H9 (cell line): ENCODE measurements around the gene GABBR2. TPM values are rescaled to one million over a fixed set of nuclear protein-coding genes. Genes with fewer than 3 reads are reported as not detected.

Source experiments
- DNase-seq: peaks from one replicate; pipeline ENCODE4 v3.0.0-alpha.2; 2017
- H2AFZ ChIP-seq: one replicate; pipeline ENCODE4 v1.6.1; 2013; ENCODE audit warnings: mild to moderate bottlenecking, low read length, control low read depth, moderate library complexity
- H2AK5ac ChIP-seq: 2 replicates; pipeline ENCODE4 v1.6.1; 2013; ENCODE audit warnings: low read length, control low read depth, mixed read lengths; ENCODE audit not compliant: insufficient read length
- H2BK120ac ChIP-seq: one replicate; pipeline ENCODE4 v1.6.1; 2013; ENCODE audit warnings: low read depth, mild to moderate bottlenecking, low read length, control low read depth, inconsistent platforms; ENCODE audit not compliant: poor library complexity, severe bottlenecking
- H2BK12ac ChIP-seq: 2 replicates; pipeline ENCODE4 v1.6.1; 2013; ENCODE audit warnings: low read length, control low read depth, mixed read lengths, low read depth; ENCODE audit not compliant: insufficient read length
- H2BK15ac ChIP-seq: 2 replicates; pipeline ENCODE4 v1.6.1; 2013; ENCODE audit warnings: low read depth, low read length, control low read depth
- H2BK20ac ChIP-seq: one replicate; pipeline ENCODE4 v1.6.1; 2013; ENCODE audit warnings: low read depth, mild to moderate bottlenecking, low read length, control low read depth, inconsistent platforms; ENCODE audit not compliant: poor library complexity, severe bottlenecking
- H2BK5ac ChIP-seq: 2 replicates; pipeline ENCODE4 v1.6.1; 2013; ENCODE audit warnings: low read length, control low read depth, mixed read lengths; ENCODE audit not compliant: insufficient read length
- H3K14ac ChIP-seq: 2 replicates; pipeline ENCODE4 v1.6.1; 2013; ENCODE audit warnings: low read length, control low read depth; ENCODE audit not compliant: insufficient read depth
- H3K18ac ChIP-seq: 2 replicates; pipeline ENCODE4 v1.6.1; 2013; ENCODE audit warnings: low read depth, mild to moderate bottlenecking, mixed read lengths, low read length, control low read depth; ENCODE audit not compliant: insufficient read length
- H3K23ac ChIP-seq: 2 replicates; pipeline ENCODE4 v1.6.1; 2013; ENCODE audit warnings: low read length, control low read depth, mixed read lengths, low read depth; ENCODE audit not compliant: insufficient read length
- H3K23me2 ChIP-seq: 2 replicates; pipeline ENCODE4 v1.6.1; 2013; ENCODE audit warnings: low read depth, mild to moderate bottlenecking, mixed read lengths, low read length, control low read depth; ENCODE audit not compliant: insufficient read length, poor library complexity, severe bottlenecking
- H3K27ac ChIP-seq: 2 replicates; pipeline ENCODE4 v1.5.1; 2013; ENCODE audit warnings: low read length, control low read depth, mixed read lengths, low read depth; ENCODE audit not compliant: insufficient read length
- H3K27me3 ChIP-seq: 2 replicates; pipeline ENCODE4 v1.6.1; 2013; ENCODE audit warnings: low read length, control low read depth, inconsistent platforms; ENCODE audit not compliant: insufficient read depth
- H3K4ac ChIP-seq: 2 replicates; pipeline ENCODE4 v1.6.1; 2013; ENCODE audit warnings: low read depth, mild to moderate bottlenecking, control low read depth, inconsistent platforms, low read length, moderate library complexity
- H3K4me1 ChIP-seq: 2 replicates; pipeline ENCODE4 v1.6.1; 2013; ENCODE audit warnings: low read length, control low read depth, inconsistent platforms; ENCODE audit not compliant: insufficient read depth
- H3K4me2 ChIP-seq: 2 replicates; pipeline ENCODE4 v1.6.1; 2013; ENCODE audit warnings: low read length, control low read depth, mixed read lengths; ENCODE audit not compliant: insufficient read length, insufficient read depth
- H3K56ac ChIP-seq: 2 replicates; pipeline ENCODE4 v1.6.1; 2013; ENCODE audit warnings: low read depth, mild to moderate bottlenecking, mixed read lengths, low read length, control low read depth; ENCODE audit not compliant: insufficient read length
- H3K79me1 ChIP-seq: 2 replicates; pipeline ENCODE4 v1.6.1; 2013; ENCODE audit warnings: low read depth, mild to moderate bottlenecking, moderate library complexity, low read length, control low read depth, inconsistent platforms; ENCODE audit not compliant: insufficient read depth, poor library complexity, severe bottlenecking
- H3K79me2 ChIP-seq: 2 replicates; pipeline ENCODE4 v1.6.1; 2013; ENCODE audit warnings: low read length, control low read depth, inconsistent platforms; ENCODE audit not compliant: insufficient read depth
- H3K9ac ChIP-seq: 2 replicates; pipeline ENCODE4 v1.6.1; 2013; ENCODE audit warnings: low read length, control low read depth, mixed read lengths; ENCODE audit not compliant: insufficient read length; ENCODE audit errors: extremely low read depth
- H3K9me3 ChIP-seq: one replicate; pipeline ENCODE4 v1.6.1; 2013; ENCODE audit warnings: low read depth, low read length, inconsistent platforms; ENCODE audit not compliant: control insufficient read depth
- H3T11ph ChIP-seq: one replicate; pipeline ENCODE4 v1.6.1; 2013; ENCODE audit warnings: mild to moderate bottlenecking, low read length, control low read depth, inconsistent platforms
- H4K20me1 ChIP-seq: one replicate; pipeline ENCODE4 v1.6.1; 2013; ENCODE audit not compliant: control insufficient read depth, insufficient read length, insufficient read depth
- H4K5ac ChIP-seq: 2 replicates; pipeline ENCODE4 v1.6.1; 2013; ENCODE audit warnings: low read depth, mild to moderate bottlenecking, mixed read lengths, low read length, control low read depth; ENCODE audit not compliant: insufficient read length
- H4K8ac ChIP-seq: replicated peaks from 2 replicates; pipeline ENCODE4 v1.6.1; 2013; ENCODE audit warnings: low read length, control low read depth, mixed read lengths, low read depth; ENCODE audit not compliant: insufficient read length
- H4K91ac ChIP-seq: 2 replicates; pipeline ENCODE4 v1.6.1; 2013; ENCODE audit warnings: low read depth, mild to moderate bottlenecking, moderate library complexity, mixed read lengths, low read length, control low read depth; ENCODE audit not compliant: insufficient read length
- H3K27ac Mint-ChIP-seq, 3 experiments: 2 replicates in 2 of 3; 3 replicates in 1 of 3; pipeline ENCODE4 v1.8.0; 2020 to 2021; ENCODE audit warnings: mixed read lengths in 3 of 3, mild to moderate bottlenecking in 1 of 3, moderate library complexity in 1 of 3
- H3K27me3 Mint-ChIP-seq: 2 replicates; pipeline ENCODE4 v1.8.0; 2021; ENCODE audit warnings: low read depth, mild to moderate bottlenecking, moderate library complexity, mixed read lengths
- H3K36me3 Mint-ChIP-seq, 3 experiments: 2 replicates in 2 of 3; 3 replicates in 1 of 3; pipeline ENCODE4 v1.8.0; 2020 to 2021; ENCODE audit warnings: low read depth in 3 of 3, mixed read lengths in 3 of 3; ENCODE audit not compliant: insufficient read depth in 1 of 3
- H3K4me1 Mint-ChIP-seq, 2 experiments: 2 replicates each; pipeline ENCODE4 v1.8.0; 2020; ENCODE audit warnings: mixed read lengths in 2 of 2
- H3K4me3 Mint-ChIP-seq, 2 experiments: 2 replicates in 1 of 2; 3 replicates in 1 of 2; pipeline ENCODE4 v1.8.0; 2020 to 2021; ENCODE audit warnings: mild to moderate bottlenecking in 2 of 2, mixed read lengths in 2 of 2, moderate library complexity in 1 of 2
- H3K9me3 Mint-ChIP-seq, 2 experiments: 2 replicates in 1 of 2; 3 replicates in 1 of 2; pipeline ENCODE4 v1.8.0; 2020; ENCODE audit warnings: mild to moderate bottlenecking in 2 of 2, mixed read lengths in 2 of 2, moderate library complexity in 1 of 2
- WGBS: extraction: QIAGEN DNeasy Blood & Tissue Kit; methylation state at CpG from one replicate; pipeline ENCODE4 v1.1.7; 2013; ENCODE audit warnings: missing lambda C conversion rate, low lambda C conversion rate, mixed read lengths; ENCODE audit not compliant: insufficient read length; ENCODE audit errors: extremely low coverage; 5-methylcytosine and 5-hydroxymethylcytosine counted together
- total RNA-seq: library from RNA; stranded (reverse); gene quantifications from 2 replicates; pipeline ENCODE4 v1.2.1, GENCODE V29; 2021
- TF ChIP-seq, protein P1 (sequence below): fragments of 200-600 bp; sonication (generic); conservative IDR thresholded peaks from 3 replicates; pipeline ENCODE4 v1.8.0; 2021; ENCODE audit warnings: antibody characterized with exemption, mild to moderate bottlenecking

The GABBR2 gene
- total RNA-seq, 1 experiment from 2014 or later: 0.66 TPM

- H2BK5ac ChIP-seq: no peak overlapping the region
- Mint-ChIP-seq H3K27ac (no peak overlapping the region), H3K36me3 (no peaks in the 10 kb centered on the region), H3K9me3 (no peaks in the 10 kb centered on the region), H3K4me3 (no peak overlapping the region), H3K4me1 (peaks cover 8 to 10% of the 10 kb centered on the region in 2 experiments; a peak in 3 of 4 replicates), H3K27me3 (peaks cover 47% of the 10 kb centered on the region)
- H3K14ac ChIP-seq: no peak overlapping the region
- no peaks in the 10 kb centered on the region for H3K27me3 ChIP-seq
- no peak overlapping the region for H4K5ac ChIP-seq
- no peak overlapping the region for H2AFZ ChIP-seq
- H3K4me2 ChIP-seq: no peak overlapping the region
- TF ChIP-seq, protein P1, sequence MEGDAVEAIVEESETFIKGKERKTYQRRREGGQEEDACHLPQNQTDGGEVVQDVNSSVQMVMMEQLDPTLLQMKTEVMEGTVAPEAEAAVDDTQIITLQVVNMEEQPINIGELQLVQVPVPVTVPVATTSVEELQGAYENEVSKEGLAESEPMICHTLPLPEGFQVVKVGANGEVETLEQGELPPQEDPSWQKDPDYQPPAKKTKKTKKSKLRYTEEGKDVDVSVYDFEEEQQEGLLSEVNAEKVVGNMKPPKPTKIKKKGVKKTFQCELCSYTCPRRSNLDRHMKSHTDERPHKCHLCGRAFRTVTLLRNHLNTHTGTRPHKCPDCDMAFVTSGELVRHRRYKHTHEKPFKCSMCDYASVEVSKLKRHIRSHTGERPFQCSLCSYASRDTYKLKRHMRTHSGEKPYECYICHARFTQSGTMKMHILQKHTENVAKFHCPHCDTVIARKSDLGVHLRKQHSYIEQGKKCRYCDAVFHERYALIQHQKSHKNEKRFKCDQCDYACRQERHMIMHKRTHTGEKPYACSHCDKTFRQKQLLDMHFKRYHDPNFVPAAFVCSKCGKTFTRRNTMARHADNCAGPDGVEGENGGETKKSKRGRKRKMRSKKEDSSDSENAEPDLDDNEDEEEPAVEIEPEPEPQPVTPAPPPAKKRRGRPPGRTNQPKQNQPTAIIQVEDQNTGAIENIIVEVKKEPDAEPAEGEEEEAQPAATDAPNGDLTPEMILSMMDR: no peak
- no peak overlapping the region for H3K27ac ChIP-seq
- H3K9ac ChIP-seq: no peak overlapping the region
- no peak overlapping the region for H2BK20ac ChIP-seq
- H3K4me1 ChIP-seq: no peaks in the 10 kb centered on the region
- no peak overlapping the region for H3K4ac ChIP-seq
- H3K9me3 ChIP-seq: no peaks in the 10 kb centered on the region
- H3K79me2 ChIP-seq: no peaks in the 10 kb centered on the region
- WGBS: no CpG with 5 or more reads among the region's 7 CpGs
- H4K20me1 ChIP-seq: no peaks in the 10 kb centered on the region
- no peak overlapping the region for H2AK5ac ChIP-seq
- no peak overlapping the region for H3K56ac ChIP-seq
- no peak overlapping the region for H4K91ac ChIP-seq
- no peak overlapping the region for H2BK12ac ChIP-seq
- H4K8ac ChIP-seq: no peak overlapping the region
- no peak for DNase-seq
- no peak overlapping the region for H3K23ac ChIP-seq
- H3K23me2 ChIP-seq: no peaks in the 10 kb centered on the region
- no peak overlapping the region for H3T11ph ChIP-seq
- no peak overlapping the region for H3K18ac ChIP-seq
- H2BK15ac ChIP-seq: no peak overlapping the region
- no peaks in the 10 kb centered on the region for H3K79me1 ChIP-seq
- H2BK120ac ChIP-seq: no peak overlapping the region
These were observed 18.7 kb upstream of the GABBR2 start for GRCh38 chr9:98727428-98727827.
